K562 (cell line): ENCODE measurements around the gene ZDHHC19. TPM values are rescaled to one million over a fixed set of nuclear protein-coding genes. Genes with fewer than 3 reads are reported as not detected.

ENCODE experiments used
- ATAC-seq: fragments of 200-7000 bp; cut with Tn5 transposase; 3 replicates; pipeline ENCODE4 v1.9.1; 2020; ENCODE audit warnings: moderate library complexity
- BruUV-seq: library from RNA; stranded (reverse); fragments of 400-500 nt; replicated peaks from 2 replicates; lab custom pipeline; 2021; lab: Mats Ljungman, UMichigan
- CTCF ChIA-PET: fragments of 300-600 bp; formaldehyde crosslinking; extraction: SDS; loops from one replicate; lab custom pipeline; 2021; ENCODE audit warnings: low intra/inter-chr PET ratio; lab: Yijun Ruan, JAX
- POLR2A ChIA-PET: fragments of 300-600, 350-650 bp; sonication (Branson Sonifier 250); formaldehyde crosslinking; extraction: SDS; loops from one replicate; lab custom pipeline; 2021; ENCODE audit warnings: antibody characterized with exemption, inconsistent platforms; lab: Yijun Ruan, JAX
- DNase-seq, 4 experiments: peaks; one replicate each; pipeline versions ENCODE4 v3.0.0 to v3.0.0-alpha.2; 2011 to 2018; ENCODE audit warnings: low spot score in 3 of 4, mixed read lengths in 3 of 4; ENCODE audit errors: extremely low read depth in 1 of 4
- FAIRE-seq: peaks from 2 replicates; lab custom pipeline; 2011; peaks lifted over from hg19 to GRCh38; lab: Jason Lieb, UNC
- H2AFZ ChIP-seq: 2 replicates; pipeline ENCODE4 v1.6.0; 2011; ENCODE audit warnings: low read depth, low read length, control low read depth, inconsistent platforms
- H3K27ac ChIP-seq: fragments of 200-600 bp; 3 replicates; pipeline ENCODE4 v1.8.0; 2011; ENCODE audit warnings: low read depth, mild to moderate bottlenecking, control low read depth, inconsistent platforms, low read length, moderate library complexity, mixed read lengths; ENCODE audit errors: extremely low read depth
- H3K27me3 ChIP-seq, 2 experiments: fragments of 300-600 bp in 1 of 2; 2 replicates in 1 of 2; 3 replicates in 1 of 2; pipeline versions ENCODE4 v1.6.0 to v1.8.0; 2011; ENCODE audit warnings: inconsistent platforms in 2 of 2, low read length in 2 of 2, mild to moderate bottlenecking in 1 of 2, mixed read lengths in 1 of 2, moderate library complexity in 1 of 2; ENCODE audit not compliant: control insufficient read depth in 2 of 2, insufficient read depth in 2 of 2
- H3K36me3 ChIP-seq: fragments of 300-600 bp; 3 replicates; pipeline ENCODE4 v1.8.0; 2011; ENCODE audit warnings: mild to moderate bottlenecking, low read length, inconsistent platforms; ENCODE audit not compliant: control insufficient read depth, insufficient read depth
- H3K4me1 ChIP-seq, 2 experiments: fragments of 200-600 bp in 1 of 2; replicated peaks in 1 of 2; 2 replicates in 1 of 2; 3 replicates in 1 of 2; pipeline versions ENCODE4 v1.5.1 to v1.8.0; 2011; ENCODE audit warnings: inconsistent platforms in 2 of 2, low read length in 2 of 2, mild to moderate bottlenecking in 1 of 2, mixed read lengths in 1 of 2, moderate library complexity in 1 of 2; ENCODE audit not compliant: control insufficient read depth in 2 of 2, insufficient read depth in 2 of 2
- H3K4me2 ChIP-seq: 2 replicates; pipeline ENCODE4 v1.6.1; 2011; ENCODE audit warnings: low read length, control low read depth, inconsistent platforms, mixed read lengths; ENCODE audit not compliant: insufficient read depth
- H3K4me3 ChIP-seq: fragments of 200-600 bp; sonication (generic), shearing (Covaris generic); 2 replicates; pipeline ENCODE4 v1.5.1; 2016; ENCODE audit warnings: control low read depth, inconsistent platforms
- H3K79me2 ChIP-seq: fragments of 200-600 bp; 3 replicates; pipeline ENCODE4 v1.8.0; 2011; ENCODE audit warnings: low read length, inconsistent platforms; ENCODE audit not compliant: control insufficient read depth, insufficient read depth
- H3K9ac ChIP-seq, 2 experiments: 2 replicates each; pipeline versions ENCODE4 v1.6.0 to v1.6.1; 2011; ENCODE audit warnings: low read depth in 2 of 2, low read length in 2 of 2, control low read depth in 1 of 2, inconsistent platforms in 1 of 2, mild to moderate bottlenecking in 1 of 2, mixed read lengths in 1 of 2; ENCODE audit not compliant: insufficient read depth in 1 of 2
- H3K9me1 ChIP-seq: one replicate; pipeline ENCODE4 v1.6.0; 2011; ENCODE audit warnings: inconsistent platforms, mild to moderate bottlenecking, low read length, moderate library complexity; ENCODE audit not compliant: control insufficient read depth, insufficient read depth
- H3K9me3 ChIP-seq: replicated peaks from 2 replicates; pipeline ENCODE4 v1.5.1; 2011; ENCODE audit warnings: low read depth, low read length, inconsistent platforms; ENCODE audit not compliant: control insufficient read depth, insufficient read depth
- H4K20me1 ChIP-seq: replicated peaks from 2 replicates; pipeline ENCODE4 v1.6.1; 2011; ENCODE audit warnings: low read length, inconsistent platforms, mixed read lengths; ENCODE audit not compliant: control insufficient read depth, insufficient read depth
- BMI1 ChIP-seq: fragments of 150-350 bp; IDR thresholded peaks from 2 replicates; pipeline ENCODE4 v1.6.1; 2014; ENCODE audit warnings: low read length
- CHCHD3 ChIP-seq: fragments of 250-450 bp; sonication (Bioruptor Pico); IDR thresholded peaks from 2 replicates; pipeline ENCODE4 v2.1.2; 2022; ENCODE audit warnings: mild to moderate bottlenecking
- CXXC5 ChIP-seq: fragments of 250-450 bp; sonication (Bioruptor Pico); IDR thresholded peaks from 2 replicates; pipeline ENCODE4 v1.8.0; 2022; ENCODE audit warnings: inconsistent platforms, mild to moderate bottlenecking, moderate library complexity
- DIDO1 ChIP-seq: fragments of 450-650 bp; IDR thresholded peaks from 2 replicates; pipeline ENCODE4 v1.6.1; 2016; ENCODE audit warnings: low read depth, missing biosample characterization, missing genetic modification characterization
- ESRRB ChIP-seq: fragments of 250-450 bp; sonication (Bioruptor Pico); IDR thresholded peaks from 2 replicates; pipeline ENCODE4 v1.5.0; 2020; ENCODE audit warnings: mild to moderate bottlenecking, moderate library complexity, borderline replicate concordance
- FOS ChIP-seq: IDR thresholded peaks from 3 replicates; pipeline ENCODE4 v1.6.1; 2011; ENCODE audit not compliant: insufficient read length; ENCODE audit errors: extremely low read depth
- HCFC1 ChIP-seq: IDR thresholded peaks from 2 replicates; pipeline ENCODE4 v1.6.1; 2012; ENCODE audit warnings: low read depth, low read length, improper control_type of control experiment
- HNRNPUL1 ChIP-seq: fragments of 200-400 bp; formaldehyde crosslinking; IDR thresholded peaks from 2 replicates; pipeline ENCODE4 v1.6.1; 2017; ENCODE audit warnings: low read length
- KAT7 ChIP-seq: sonication (generic); formaldehyde crosslinking; IDR thresholded peaks from 2 replicates; pipeline ENCODE4 v1.8.0; 2022; ENCODE audit warnings: missing genetic modification reagents, mild to moderate bottlenecking, borderline replicate concordance
- MBD2 ChIP-seq: sonication (generic); IDR thresholded peaks from 2 replicates; pipeline ENCODE4 v1.6.1; 2016; ENCODE audit warnings: low read depth, borderline replicate concordance
- NFRKB ChIP-seq: fragments of 450-650 bp; IDR thresholded peaks from 2 replicates; pipeline ENCODE4 v1.6.1; 2016; ENCODE audit warnings: low read depth
- POLR3G ChIP-seq: IDR thresholded peaks from 2 replicates; pipeline ENCODE4 v1.6.1; 2011; ENCODE audit not compliant: insufficient read length, insufficient replicate concordance; ENCODE audit errors: extremely low read depth
- RBM34 ChIP-seq: fragments of 200-400 bp; formaldehyde crosslinking; IDR thresholded peaks from 2 replicates; pipeline ENCODE4 v1.6.1; 2018; ENCODE audit warnings: low read length, borderline replicate concordance; ENCODE audit not compliant: insufficient read depth
- ZFP36 ChIP-seq: fragments of 150-350 bp; IDR thresholded peaks from 2 replicates; pipeline ENCODE4 v1.6.1; 2018; ENCODE audit warnings: low read length, low read depth; ENCODE audit not compliant: partially characterized antibody
- ZNF644 ChIP-seq: fragments of 200-800 bp; sonication (Bioruptor generic); IDR thresholded peaks from 2 replicates; pipeline ENCODE4 v1.6.1; 2016; ENCODE audit warnings: low read depth, missing genetic modification characterization, missing compliant biosample characterization
- WGBS: fragments of 100-300 bp; shearing (Covaris generic); methylation state at CpG from one replicate; pipeline ENCODE4 v1.1.6; 2016; ENCODE audit warnings: low coverage, mixed read lengths; ENCODE audit not compliant: insufficient coverage; ENCODE audit errors: missing lambda C conversion rate; 5-methylcytosine and 5-hydroxymethylcytosine counted together
- in situ Hi-C: fragments of 300-500 bp; cut with MboI; formaldehyde crosslinking; loops from 4 replicates; pipeline ENCODE4 v1.15.0; 2018; ENCODE audit warnings: inconsistent platforms, mixed read lengths
- intact Hi-C: fragments of 100-400 bp; cut with micrococcal nuclease; formaldehyde crosslinking; loops from 2 replicates; pipeline ENCODE4 v1.14.2; 2022
- polyA plus RNA-seq, 8 experiments: library from polyadenylated mRNA; depleted of rRNA in 4 of 8; stranded (reverse) in 5 of 8; unstranded in 3 of 8; fragments of >200 nt; fragmentation: Nextera tagmentation in 2 of 8; fragmentation: Illumina TruSeq in 1 of 8; extraction: Ambion mirVana in 2 of 8; extraction: Trizol in 1 of 8; gene quantifications; 2 replicates each; pipeline versions ENCODE4 v1.2.1 to v1.2.3, GENCODE V29; 2011 to 2014; ENCODE audit warnings: inconsistent platforms in 1 of 8, missing spikeins in 1 of 8
- total RNA-seq, 7 experiments: library from RNA; depleted of rRNA in 6 of 7; stranded (reverse); fragments of >200 nt in 6 of 7; fragmentation: Illumina TruSeq in 2 of 7; extraction: Trizol in 2 of 7; gene quantifications; 2 replicates each; pipeline versions ENCODE4 v1.2.1 to v1.2.3, GENCODE V29; 2011 to 2021; ENCODE audit warnings: low replicate concordance in 1 of 7
- TF ChIP-seq, protein P1 (sequence below): fragments of 450-650 bp; IDR thresholded peaks from 2 replicates; pipeline ENCODE4 v1.6.1; 2014; ENCODE audit warnings: low read depth, mild to moderate bottlenecking, moderate library complexity, borderline replicate concordance
- TF ChIP-seq, protein P2 (sequence below): fragments of 200-800 bp; sonication (Bioruptor generic); IDR thresholded peaks from 2 replicates; pipeline ENCODE4 v1.6.1; 2016; ENCODE audit warnings: missing genetic modification characterization, missing compliant biosample characterization

Gene ZDHHC19
- total and polyA plus RNA-seq, 9 of the 15 experiments (the other 6 are each of a cell fraction or from before 2014, with no cell fraction given) = 0.40 to 5.5 (median 1.1) TPM

DNA sequence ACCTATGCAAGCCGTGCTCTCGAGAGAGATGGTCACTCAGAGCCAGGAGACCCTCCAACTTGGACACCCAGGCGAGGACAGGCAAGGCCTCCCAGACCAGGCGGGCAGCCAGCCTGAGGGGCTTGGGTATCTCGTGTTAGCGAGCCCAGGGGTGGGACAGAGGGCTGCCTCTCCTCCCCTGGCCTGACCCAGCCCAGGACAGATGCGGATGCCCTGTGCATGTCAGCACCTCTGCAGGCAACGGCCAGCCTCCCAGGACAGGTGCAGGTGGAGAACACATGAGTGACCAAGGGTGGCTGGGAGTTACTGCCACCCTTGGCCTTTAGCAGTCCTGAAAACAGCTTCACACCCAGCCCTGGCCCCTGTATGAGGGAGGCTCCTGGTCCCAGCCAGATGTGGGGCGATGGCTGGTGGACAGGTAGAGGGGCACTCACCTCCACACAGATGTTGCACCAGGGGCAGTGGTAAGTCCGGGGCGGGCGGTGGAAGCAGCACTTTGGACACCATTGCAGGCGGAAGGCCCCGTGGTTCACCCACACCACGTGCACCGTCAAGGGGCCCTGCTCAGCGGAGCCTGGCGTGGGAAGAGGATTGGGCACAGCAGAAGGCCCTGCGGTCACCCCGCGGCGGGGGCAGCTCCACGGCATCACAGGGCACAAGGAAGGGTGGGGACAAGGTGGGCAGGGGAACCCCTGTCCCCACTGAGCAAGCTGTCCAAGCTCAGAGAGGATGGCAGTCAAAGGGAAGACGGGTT is 2.1 kb downstream of the ZDHHC19 start:
- in situ Hi-C loops = loop anchor here (25.0 kb wide), 1 partner anchor 497 kb away; the partner anchor contains the start of gene MUC20
- no peaks in the 10 kb centered on the region for H3K36me3 ChIP-seq
- ChIA-PET CTCF (no interaction called here), POLR2A (no interaction called here)
- TF ChIP-seq ZNF644 (tag) (no peak), NFRKB (no peak), ESRRB (CRISPR knock-in tag) (no peak), HNRNPUL1 (no peak), POLR3G (no peak), ZFP36 (no peak), RBM34 (no peak), KAT7 (CRISPR knock-in tag) (no peak), HCFC1 (no peak), CXXC5 (CRISPR knock-in tag) (no peak), DIDO1 (tag) (no peak), FOS (no peak), BMI1 (no peak), MBD2 (no peak), CHCHD3 (CRISPR knock-in tag) (no peak)
- TF ChIP-seq, protein P1, sequence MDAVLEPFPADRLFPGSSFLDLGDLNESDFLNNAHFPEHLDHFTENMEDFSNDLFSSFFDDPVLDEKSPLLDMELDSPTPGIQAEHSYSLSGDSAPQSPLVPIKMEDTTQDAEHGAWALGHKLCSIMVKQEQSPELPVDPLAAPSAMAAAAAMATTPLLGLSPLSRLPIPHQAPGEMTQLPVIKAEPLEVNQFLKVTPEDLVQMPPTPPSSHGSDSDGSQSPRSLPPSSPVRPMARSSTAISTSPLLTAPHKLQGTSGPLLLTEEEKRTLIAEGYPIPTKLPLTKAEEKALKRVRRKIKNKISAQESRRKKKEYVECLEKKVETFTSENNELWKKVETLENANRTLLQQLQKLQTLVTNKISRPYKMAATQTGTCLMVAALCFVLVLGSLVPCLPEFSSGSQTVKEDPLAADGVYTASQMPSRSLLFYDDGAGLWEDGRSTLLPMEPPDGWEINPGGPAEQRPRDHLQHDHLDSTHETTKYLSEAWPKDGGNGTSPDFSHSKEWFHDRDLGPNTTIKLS = no peak
- TF ChIP-seq, protein P2, sequence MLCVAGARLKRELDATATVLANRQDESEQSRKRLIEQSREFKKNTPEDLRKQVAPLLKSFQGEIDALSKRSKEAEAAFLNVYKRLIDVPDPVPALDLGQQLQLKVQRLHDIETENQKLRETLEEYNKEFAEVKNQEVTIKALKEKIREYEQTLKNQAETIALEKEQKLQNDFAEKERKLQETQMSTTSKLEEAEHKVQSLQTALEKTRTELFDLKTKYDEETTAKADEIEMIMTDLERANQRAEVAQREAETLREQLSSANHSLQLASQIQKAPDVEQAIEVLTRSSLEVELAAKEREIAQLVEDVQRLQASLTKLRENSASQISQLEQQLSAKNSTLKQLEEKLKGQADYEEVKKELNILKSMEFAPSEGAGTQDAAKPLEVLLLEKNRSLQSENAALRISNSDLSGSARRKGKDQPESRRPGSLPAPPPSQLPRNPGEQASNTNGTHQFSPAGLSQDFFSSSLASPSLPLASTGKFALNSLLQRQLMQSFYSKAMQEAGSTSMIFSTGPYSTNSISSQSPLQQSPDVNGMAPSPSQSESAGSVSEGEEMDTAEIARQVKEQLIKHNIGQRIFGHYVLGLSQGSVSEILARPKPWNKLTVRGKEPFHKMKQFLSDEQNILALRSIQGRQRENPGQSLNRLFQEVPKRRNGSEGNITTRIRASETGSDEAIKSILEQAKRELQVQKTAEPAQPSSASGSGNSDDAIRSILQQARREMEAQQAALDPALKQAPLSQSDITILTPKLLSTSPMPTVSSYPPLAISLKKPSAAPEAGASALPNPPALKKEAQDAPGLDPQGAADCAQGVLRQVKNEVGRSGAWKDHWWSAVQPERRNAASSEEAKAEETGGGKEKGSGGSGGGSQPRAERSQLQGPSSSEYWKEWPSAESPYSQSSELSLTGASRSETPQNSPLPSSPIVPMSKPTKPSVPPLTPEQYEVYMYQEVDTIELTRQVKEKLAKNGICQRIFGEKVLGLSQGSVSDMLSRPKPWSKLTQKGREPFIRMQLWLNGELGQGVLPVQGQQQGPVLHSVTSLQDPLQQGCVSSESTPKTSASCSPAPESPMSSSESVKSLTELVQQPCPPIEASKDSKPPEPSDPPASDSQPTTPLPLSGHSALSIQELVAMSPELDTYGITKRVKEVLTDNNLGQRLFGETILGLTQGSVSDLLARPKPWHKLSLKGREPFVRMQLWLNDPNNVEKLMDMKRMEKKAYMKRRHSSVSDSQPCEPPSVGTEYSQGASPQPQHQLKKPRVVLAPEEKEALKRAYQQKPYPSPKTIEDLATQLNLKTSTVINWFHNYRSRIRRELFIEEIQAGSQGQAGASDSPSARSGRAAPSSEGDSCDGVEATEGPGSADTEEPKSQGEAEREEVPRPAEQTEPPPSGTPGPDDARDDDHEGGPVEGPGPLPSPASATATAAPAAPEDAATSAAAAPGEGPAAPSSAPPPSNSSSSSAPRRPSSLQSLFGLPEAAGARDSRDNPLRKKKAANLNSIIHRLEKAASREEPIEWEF (CRISPR knock-in tag) = no peak
- no peak for DNase-seq
- H3K9me1 ChIP-seq = no peaks in the 10 kb centered on the region
- intact Hi-C loops = no loop called here
- no peak overlapping the region for H2AFZ ChIP-seq
- H3K4me2 ChIP-seq = no peak overlapping the region
- no peaks in the 10 kb centered on the region for H3K79me2 ChIP-seq
- no TSS peak for BruUV-seq
- no peaks in the 10 kb centered on the region for H4K20me1 ChIP-seq
- no peak for FAIRE-seq
- H3K27ac ChIP-seq = no peak overlapping the region
- H3K4me3 ChIP-seq = no peak overlapping the region
- no peaks in the 10 kb centered on the region for H3K9me3 ChIP-seq
- 70% methylated on average over 16 of the region's 24 CpGs for WGBS
- H3K27me3 ChIP-seq = no peaks in the 10 kb centered on the region
- peak overlapping the region in 1 of 2 experiments; percentile 3; a peak in 2 of 4 replicates for H3K9ac ChIP-seq
- ATAC-seq = no peak
- H3K4me1 ChIP-seq = peaks cover 15 to 41% of the 10 kb centered on the region in 2 experiments; a peak in 4 of 5 replicates
